HCT116 (cell line): ENCODE results near the gene SNRNP200. TPM values are rescaled to one million over a fixed set of nuclear protein-coding genes. Genes with fewer than 3 reads are reported as not detected.

ENCODE experiments used
- ATAC-seq: fragments of 200-7000 bp; cut with Tn5 transposase; 2 replicates; pipeline ENCODE4 v1.9.1; 2020; ENCODE audit warnings: mild to moderate bottlenecking, moderate library complexity
- BruUV-seq: library from RNA; stranded (reverse); fragments of 400-500 nt; replicated peaks from 2 replicates; lab custom pipeline; 2021; lab: Mats Ljungman, UMichigan
- CTCF ChIA-PET: fragments of 300-600 bp; sonication (Branson Sonifier 250); formaldehyde crosslinking; loops from one replicate; lab custom pipeline; 2021; ENCODE audit warnings: antibody characterized with exemption; lab: Charles Lee
- POLR2A ChIA-PET: fragments of 300-600, 350-600 bp; sonication (Branson Sonifier 250); formaldehyde crosslinking; loops from one replicate; lab custom pipeline; 2021; ENCODE audit warnings: antibody characterized with exemption; lab: Charles Lee
- RAD21 ChIA-PET, 2 experiments: fragments of 300-600 bp; sonication (Branson Sonifier 250); formaldehyde crosslinking; loops; one replicate each; lab custom pipeline; 2023; ENCODE audit warnings: low total read pairs in 2 of 2; ENCODE audit not compliant: uncharacterized antibody in 2 of 2, unreplicated experiment in 2 of 2, low non-redundant PET in 1 of 2; lab: Charles Lee
- DNase-seq: peaks from one replicate; pipeline ENCODE4 v3.0.0-alpha.2; 2010; ENCODE audit warnings: low read depth, low spot score
- H2AFZ ChIP-seq: fragments of 200-600 bp; shearing (Covaris generic), sonication (generic); 2 replicates; pipeline ENCODE4 v1.6.1; 2017; ENCODE audit warnings: low read depth, mixed run types, mixed read lengths, antibody characterized with exemption, low read length; ENCODE audit not compliant: poor library complexity, severe bottlenecking
- H3K27ac ChIP-seq: 2 replicates; pipeline ENCODE4 v1.5.1; 2012; ENCODE audit warnings: low read depth, low read length
- H3K27me3 ChIP-seq: fragments of 200-600 bp; sonication (generic); 2 replicates; pipeline ENCODE4 v1.6.1; 2016; ENCODE audit warnings: mixed run types, low read length, mixed read lengths; ENCODE audit not compliant: insufficient read depth
- H3K36me3 ChIP-seq, 2 experiments: fragments of 200-500 bp in 1 of 2; fragments of 200-600 bp in 1 of 2; sonication (Bioruptor generic) in 1 of 2; sonication (generic) in 1 of 2; 2 replicates each; pipeline versions ENCODE4 v1.5.1 to v1.6.1; 2014 to 2016; ENCODE audit warnings: low read length in 2 of 2, inconsistent platforms in 1 of 2, mixed read lengths in 1 of 2, mixed run types in 1 of 2; ENCODE audit not compliant: insufficient read depth in 2 of 2, control insufficient read depth in 1 of 2
- H3K4me1 ChIP-seq, 2 experiments: fragments of 200-600 bp in 1 of 2; sonication (generic) in 1 of 2; 2 replicates each; pipeline versions ENCODE4 v1.5.1 to v1.6.1; 2012 to 2017; ENCODE audit warnings: low read length in 2 of 2, inconsistent platforms in 1 of 2, mild to moderate bottlenecking in 1 of 2, mixed read lengths in 1 of 2, mixed run types in 1 of 2, moderate library complexity in 1 of 2; ENCODE audit not compliant: insufficient read depth in 2 of 2, control insufficient read depth in 1 of 2
- H3K4me2 ChIP-seq: fragments of 200-600 bp; sonication (generic); 2 replicates; pipeline ENCODE4 v1.6.1; 2017; ENCODE audit warnings: mixed run types, low read length, mixed read lengths
- H3K4me3 ChIP-seq, 2 experiments: fragments of 200-600 bp in 1 of 2; sonication (generic) in 1 of 2; replicated peaks in 1 of 2; 2 replicates each; pipeline ENCODE4 v1.5.1; 2011 to 2016; ENCODE audit warnings: low read length in 2 of 2, control low read depth in 1 of 2, low read depth in 1 of 2, mild to moderate bottlenecking in 1 of 2, mixed read lengths in 1 of 2, mixed run types in 1 of 2
- H3K79me2 ChIP-seq: fragments of 200-600 bp; sonication (generic); 2 replicates; pipeline ENCODE4 v1.6.1; 2017; ENCODE audit warnings: mild to moderate bottlenecking, mixed run types, low read length, moderate library complexity, mixed read lengths; ENCODE audit not compliant: insufficient read depth
- H3K9ac ChIP-seq: fragments of 200-600 bp; sonication (generic); 2 replicates; pipeline ENCODE4 v1.6.1; 2016; ENCODE audit warnings: low read length, mixed read lengths
- H3K9me2 ChIP-seq: fragments of 200-600 bp; sonication (generic), shearing (Covaris generic); 2 replicates; pipeline ENCODE4 v1.6.1; 2017; ENCODE audit warnings: mixed run types, mild to moderate bottlenecking, moderate library complexity; ENCODE audit not compliant: insufficient read depth
- H3K9me3 ChIP-seq, 2 experiments: fragments of 200-500 bp in 1 of 2; fragments of 200-600 bp in 1 of 2; sonication (Bioruptor generic) in 1 of 2; sonication (generic) in 1 of 2; 2 replicates each; pipeline ENCODE4 v1.6.1; 2014 to 2017; ENCODE audit warnings: low read length in 2 of 2, mixed read lengths in 2 of 2, inconsistent platforms in 1 of 2, low read depth in 1 of 2, mild to moderate bottlenecking in 1 of 2, mixed run types in 1 of 2, moderate library complexity in 1 of 2; ENCODE audit not compliant: control insufficient read depth in 1 of 2, insufficient read depth in 1 of 2
- H4K20me1 ChIP-seq: fragments of 200-600 bp; sonication (generic), shearing (Covaris generic); 2 replicates; pipeline ENCODE4 v1.6.1; 2017; ENCODE audit warnings: mixed run types, mild to moderate bottlenecking, moderate library complexity; ENCODE audit not compliant: insufficient read depth
- CEBPB ChIP-seq: IDR thresholded peaks from 2 replicates; pipeline ENCODE4 v1.6.1; 2012; ENCODE audit warnings: low read depth
- EGR1 ChIP-seq: IDR thresholded peaks from 2 replicates; pipeline ENCODE4 v1.6.1; 2012; ENCODE audit warnings: low read depth
- ELF1 ChIP-seq: IDR thresholded peaks from 2 replicates; pipeline ENCODE4 v1.6.1; 2012; ENCODE audit warnings: low read depth, borderline replicate concordance
- EZH2 ChIP-seq: fragments of 200-600 bp; sonication (generic); IDR thresholded peaks from 2 replicates; pipeline ENCODE4 v1.6.1; 2017; ENCODE audit warnings: antibody characterized with exemption, mixed run types
- FOSL1 ChIP-seq: IDR thresholded peaks from 2 replicates; pipeline ENCODE4 v1.6.1; 2012; ENCODE audit warnings: low read depth
- JUND ChIP-seq: IDR thresholded peaks from 2 replicates; pipeline ENCODE4 v1.6.1; 2012
- MAX ChIP-seq: IDR thresholded peaks from 2 replicates; pipeline ENCODE4 v1.6.1; 2012
- POLR2A ChIP-seq: IDR thresholded peaks from 2 replicates; pipeline ENCODE4 v1.7.0; 2011; ENCODE audit warnings: borderline replicate concordance; ENCODE audit not compliant: insufficient read depth, insufficient read length; ENCODE audit errors: extremely low read depth
- RAD21 ChIP-seq: IDR thresholded peaks from 2 replicates; pipeline ENCODE4 v1.6.1; 2012; ENCODE audit warnings: low read depth, mild to moderate bottlenecking
- REST ChIP-seq: IDR thresholded peaks from 2 replicates; pipeline ENCODE4 v1.6.1; 2012; ENCODE audit warnings: low read depth
- SIN3A ChIP-seq: IDR thresholded peaks from 2 replicates; pipeline ENCODE4 v1.6.1; 2012; ENCODE audit warnings: low read depth
- SP1 ChIP-seq: IDR thresholded peaks from 2 replicates; pipeline ENCODE4 v1.6.1; 2012; ENCODE audit warnings: low read depth
- TCF7L2 ChIP-seq: IDR thresholded peaks from 2 replicates; pipeline ENCODE4 v1.7.0; 2011; ENCODE audit warnings: borderline replicate concordance, inconsistent platforms; ENCODE audit not compliant: insufficient read depth, insufficient read length; ENCODE audit errors: extremely low read depth
- YY1 ChIP-seq: IDR thresholded peaks from 2 replicates; pipeline ENCODE4 v1.6.1; 2011; ENCODE audit warnings: low read length, low read depth, moderate library complexity, mild to moderate bottlenecking; ENCODE audit not compliant: insufficient replicate concordance; ENCODE audit errors: extremely low read depth
- ZBTB33 ChIP-seq: IDR thresholded peaks from 2 replicates; pipeline ENCODE4 v1.6.1; 2011; ENCODE audit warnings: mild to moderate bottlenecking, low read length, moderate library complexity; ENCODE audit not compliant: insufficient replicate concordance; ENCODE audit errors: extremely low read depth
- ZFX ChIP-seq: fragments of 450-650 bp; IDR thresholded peaks from 2 replicates; pipeline ENCODE4 v1.6.1; 2017
- ZNF274 ChIP-seq: fragments of 200-500 bp; sonication (Bioruptor generic); IDR thresholded peaks from 2 replicates; pipeline ENCODE4 v1.6.1; 2014; ENCODE audit warnings: mild to moderate bottlenecking, low read depth, low read length, inconsistent platforms
- intact Hi-C: fragments of 100-400 bp; cut with micrococcal nuclease; formaldehyde crosslinking; loops from 2 replicates; pipeline ENCODE4 v1.10.0; 2022
- total RNA-seq: library from RNA; stranded (reverse); gene quantifications from one replicate; pipeline ENCODE4 v1.2.1, GENCODE V29; 2021; ENCODE audit not compliant: unreplicated experiment

Gene SNRNP200
- total RNA-seq, 1 experiment from 2014 or later = 202 TPM

- ATAC-seq (no peak), DNase-seq (no peak)
- ChIA-PET POLR2A (interaction anchor here (0.8 kb wide), 1 partner anchor 25 kb away, joined by 3 read pairs; the partner anchor contains the start of gene STARD7), CTCF (no interaction called here), RAD21 (no interaction called here)
- H3K79me2 ChIP-seq = no peaks in the 10 kb centered on the region
- no peak for TF ChIP-seq YY1
- BruUV-seq = no TSS peak
- H3K4me3 ChIP-seq = no peak overlapping the region
- intact Hi-C loops = no loop called here
- no peak overlapping the region for H2AFZ ChIP-seq
- no peaks in the 10 kb centered on the region for H3K36me3 ChIP-seq
- no peaks in the 10 kb centered on the region for H3K9me2 ChIP-seq
- H3K9ac ChIP-seq = no peak overlapping the region
- H3K27ac ChIP-seq = no peak overlapping the region
- no peaks in the 10 kb centered on the region for H3K27me3 ChIP-seq
- H3K4me1 ChIP-seq = no peaks in the 10 kb centered on the region
- no peaks in the 10 kb centered on the region for H3K9me3 ChIP-seq
- no peak overlapping the region for H3K4me2 ChIP-seq
- no peaks in the 10 kb centered on the region for H4K20me1 ChIP-seq
Observed at GRCh38 chr2:96233880-96234316, 71.4 kb downstream of the SNRNP200 start.

GRCh38 chr2:96233436-96233835, 71.9 kb downstream of the SNRNP200 start:
- ChIA-PET RAD21 (no interaction called here), POLR2A (no interaction called here), CTCF (no interaction called here)
- no peak overlapping the region for H3K9ac ChIP-seq
- no peak for DNase-seq
- H3K36me3 ChIP-seq = no peaks in the 10 kb centered on the region
- ATAC-seq = no peak
- H3K9me3 ChIP-seq = no peaks in the 10 kb centered on the region
- H3K27me3 ChIP-seq = no peaks in the 10 kb centered on the region
- H2AFZ ChIP-seq = no peak overlapping the region
- H4K20me1 ChIP-seq = no peaks in the 10 kb centered on the region
- no peak overlapping the region for H3K4me3 ChIP-seq
- no peaks in the 10 kb centered on the region for H3K79me2 ChIP-seq
- no TSS peak for BruUV-seq
- intact Hi-C loops = no loop called here
- no peak overlapping the region for H3K4me2 ChIP-seq
- TF ChIP-seq ELF1 (no peak), JUND (no peak), POLR2A (no peak), ZFX (no peak), TCF7L2 (no peak), MAX (no peak), ZBTB33 (no peak), SIN3A (no peak), SP1 (no peak), REST (no peak), ZNF274 (no peak), RAD21 (no peak), FOSL1 (no peak), EZH2 (no peak), EGR1 (no peak), CEBPB (no peak)
- H3K4me1 ChIP-seq = no peaks in the 10 kb centered on the region
- H3K9me2 ChIP-seq = no peaks in the 10 kb centered on the region
- no peak overlapping the region for H3K27ac ChIP-seq
